Activated CD8-positive, alpha-beta memory T cell treated with anti-CD3 and anti-CD28 coated beads, Interleukin-2, amount 50 U/mL, for 4 hours (primary cell): ENCODE data around the gene DPH5.
"Not testable (repeated sequence)": the region's sequence is repeated elsewhere in the genome, so short reads cannot be mapped to it uniquely, and the experiment has no call there.

Experiments
- DNase-seq: peaks from one replicate; pipeline ENCODE4 v3.0.0-alpha.2; 2020

Gene DPH5

DNA sequence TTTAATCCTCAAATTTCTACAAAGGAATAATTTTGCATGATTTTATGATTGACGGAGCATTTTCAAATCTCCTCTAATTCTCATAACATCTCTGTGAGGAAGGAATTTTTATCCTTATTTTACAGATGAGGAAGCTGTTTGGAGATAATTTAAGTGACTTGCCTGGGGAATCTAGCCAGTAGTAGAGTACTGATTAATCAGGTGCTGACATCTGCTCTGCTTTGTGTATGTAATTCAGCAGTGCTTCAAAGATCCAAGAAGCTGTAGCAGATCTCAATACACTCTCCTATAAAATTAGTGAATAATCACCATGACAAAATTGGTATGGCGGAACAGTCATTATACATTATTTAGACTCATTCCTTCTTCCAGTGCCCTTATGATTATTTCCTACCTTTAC is 46.0 kb downstream of the DPH5 start:
- no peak for DNase-seq

GRCh38 chr1:100976936-100977335 is 48.6 kb downstream of the DPH5 start:
- DNase-seq: no peak

GRCh38 chr1:100972185-100972584 is 53.4 kb downstream of the DPH5 start:
- no peak for DNase-seq

GRCh38 chr1:100971021-100971420 is 54.6 kb downstream of the DPH5 start:
- no peak for DNase-seq

DNA sequence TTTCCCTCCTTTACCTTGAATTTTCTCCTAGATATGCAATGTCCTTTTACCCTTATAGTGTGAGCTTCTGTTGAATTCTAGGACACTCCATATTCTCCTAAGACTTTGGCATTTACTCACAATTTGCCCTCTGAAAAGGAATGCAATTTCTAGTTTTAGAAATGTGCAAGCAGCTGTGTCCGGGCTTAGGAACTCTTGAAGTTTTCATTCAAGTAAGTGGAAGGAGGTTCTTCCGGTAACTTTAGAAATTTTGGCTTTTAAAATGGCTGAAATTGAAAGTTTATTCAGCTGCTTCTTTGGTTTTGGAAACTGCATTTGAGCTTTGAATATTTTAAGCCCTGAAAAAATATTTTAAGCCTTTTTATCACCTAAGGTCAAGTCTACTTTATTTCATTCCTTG is 56.3 kb downstream of the DPH5 start:
- DNase-seq: no peak

DNA sequence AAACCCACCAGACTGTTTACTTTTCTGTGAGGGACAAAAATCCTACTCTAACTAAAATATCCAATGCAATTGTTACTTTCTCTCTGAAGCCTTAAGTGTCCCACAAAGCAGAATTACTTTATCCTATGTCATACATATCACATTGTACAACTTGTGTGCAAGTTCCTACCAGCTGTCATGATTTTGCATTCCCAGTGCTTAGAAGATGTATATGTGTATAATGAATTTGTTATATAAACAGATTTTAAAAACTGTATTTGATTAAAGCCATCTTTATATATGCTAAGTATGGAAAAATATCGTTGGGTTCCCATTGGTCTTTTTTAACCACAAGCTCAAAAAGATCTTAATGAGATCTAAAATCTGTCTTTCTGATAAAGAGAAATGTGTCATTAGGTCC is 57.0 kb downstream of the DPH5 start:
- no peak for DNase-seq

DNA sequence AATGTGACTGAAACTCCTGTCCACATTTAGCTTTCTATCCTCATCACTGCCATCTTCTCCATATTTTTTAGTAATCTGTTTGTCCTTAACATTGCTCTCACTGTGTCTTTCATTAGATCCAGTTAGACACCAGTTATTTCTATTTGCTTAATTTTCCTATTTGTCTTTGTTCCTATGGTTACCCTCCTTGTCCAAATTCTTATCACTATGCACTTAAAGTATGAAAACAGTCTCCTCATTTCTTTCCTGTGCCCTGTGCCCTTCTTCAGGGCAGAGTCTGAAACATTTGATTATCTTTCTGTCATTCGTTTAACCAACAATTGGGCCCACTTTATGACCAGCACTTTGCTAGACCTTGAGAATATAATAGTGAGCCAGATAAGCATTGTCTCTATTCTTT is 65.5 kb downstream of the DPH5 start:
- no peak for DNase-seq

GRCh38 chr1:100959502-100960060 is 66.0 kb downstream of the DPH5 start:
- no peak for DNase-seq

DNA sequence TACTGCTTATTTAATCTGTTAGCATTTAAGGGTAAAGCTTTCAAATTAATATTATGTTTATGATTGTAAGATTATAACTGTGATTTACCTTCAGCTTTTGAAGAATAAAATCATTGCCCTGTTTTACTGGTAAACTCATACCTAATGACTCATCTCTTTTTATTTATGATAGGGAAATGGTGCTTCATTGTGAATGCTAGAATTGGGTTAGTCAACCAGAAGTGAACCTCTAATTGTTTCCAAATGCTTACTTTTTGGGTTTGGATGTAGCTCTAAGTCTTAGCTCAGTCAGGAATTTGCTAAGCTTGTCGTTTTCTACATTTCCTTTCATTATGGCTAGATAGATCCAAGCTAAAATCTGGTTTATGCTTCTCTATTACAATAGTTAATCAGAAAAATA is 70.3 kb downstream of the DPH5 start:
- DNase-seq: no peak

GRCh38 chr1:100953960-100954730 is 71.4 kb downstream of the DPH5 start:
- DNase-seq: no peak

DNA sequence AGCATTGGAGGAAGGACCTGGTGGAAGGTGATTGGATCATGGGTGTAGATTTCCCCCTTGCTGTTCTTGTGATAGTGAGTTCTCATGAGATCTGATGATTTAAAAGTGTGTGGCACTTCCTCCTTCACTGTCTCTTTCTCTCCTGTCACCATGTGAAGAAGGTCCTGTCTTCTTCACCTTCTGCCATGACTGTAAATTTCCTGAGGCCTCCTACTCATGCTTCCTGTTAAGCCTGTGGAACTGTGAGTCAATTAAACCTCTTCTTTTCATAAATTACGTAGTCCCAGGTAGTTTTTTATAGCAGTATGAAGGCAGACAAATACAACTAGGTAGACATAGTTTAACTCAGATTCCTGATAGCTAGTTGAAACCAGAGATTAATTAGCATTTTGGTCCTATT is 72.6 kb downstream of the DPH5 start:
- not testable (repeated sequence) for DNase-seq

DNA sequence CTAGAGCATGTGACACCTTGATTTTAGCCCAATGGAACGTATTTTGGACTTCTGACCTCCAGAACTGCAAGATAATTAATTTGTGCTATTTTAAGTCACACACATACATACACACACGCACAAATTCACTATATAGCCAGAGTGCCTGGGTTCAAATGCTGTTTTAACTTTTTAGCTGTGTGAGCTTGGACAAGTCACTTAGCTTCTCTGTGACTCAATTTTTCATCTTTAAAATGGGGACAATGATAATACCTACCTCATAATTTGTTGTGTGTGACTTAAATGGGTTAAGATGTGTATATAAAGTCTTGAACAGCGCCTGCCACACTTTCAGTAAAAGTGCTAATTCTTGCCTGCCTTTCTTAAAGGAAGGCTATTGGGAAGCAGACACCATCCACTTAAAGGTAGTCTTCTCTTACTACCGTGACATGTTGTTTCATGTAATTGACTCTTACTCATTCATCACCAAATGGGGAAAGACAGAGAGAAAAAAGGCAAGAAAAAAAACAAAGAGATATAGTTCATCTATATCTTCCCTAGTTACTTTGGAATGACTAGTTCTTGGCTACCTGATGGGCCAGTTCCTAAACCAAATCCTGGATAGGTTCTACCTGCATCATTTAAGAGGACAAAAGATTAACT is 73.4 kb downstream of the DPH5 start:
- DNase-seq: no peak

- DNase-seq: no peak
Measured at GRCh38 chr1:100950781-100951180, 74.8 kb downstream of the DPH5 start.

GRCh38 chr1:100950337-100950736 is 75.2 kb downstream of the DPH5 start:
- DNase-seq: no peak

- DNase-seq: peak; percentile 54
Measured at GRCh38 chr1:100949515-100950158, 75.9 kb downstream of the DPH5 start.

- not testable (repeated sequence) for DNase-seq
Measured at GRCh38 chr1:100948721-100949405, 76.7 kb downstream of the DPH5 start.

- DNase-seq: not testable (repeated sequence)
Measured at GRCh38 chr1:100947816-100948215, 77.8 kb downstream of the DPH5 start.

DNA sequence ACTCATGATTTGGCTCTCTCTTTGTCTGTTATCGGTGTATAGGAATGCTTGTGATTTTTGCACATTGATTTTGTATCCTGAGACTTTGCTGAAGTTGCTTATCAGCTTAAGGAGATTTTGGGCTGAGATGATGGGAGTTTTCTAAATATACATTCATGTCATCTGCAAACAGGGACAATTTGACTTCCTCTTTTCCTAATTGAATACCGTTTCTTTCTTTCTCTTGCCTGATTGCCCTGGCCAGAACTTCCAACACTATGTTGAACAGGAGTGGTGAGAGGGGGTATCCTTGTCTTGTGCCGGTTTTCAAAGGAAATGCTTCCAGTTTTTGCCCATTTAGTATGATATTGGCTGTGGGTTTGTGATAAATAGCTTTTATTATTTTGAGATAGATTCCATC is 79.5 kb downstream of the DPH5 start:
- DNase-seq: not testable (repeated sequence)

- DNase-seq: no peak
Measured at GRCh38 chr1:100943533-100943932, 82.1 kb downstream of the DPH5 start.

GRCh38 chr1:100942304-100943046 is 83.1 kb downstream of the DPH5 start:
- DNase-seq: no peak

DNA sequence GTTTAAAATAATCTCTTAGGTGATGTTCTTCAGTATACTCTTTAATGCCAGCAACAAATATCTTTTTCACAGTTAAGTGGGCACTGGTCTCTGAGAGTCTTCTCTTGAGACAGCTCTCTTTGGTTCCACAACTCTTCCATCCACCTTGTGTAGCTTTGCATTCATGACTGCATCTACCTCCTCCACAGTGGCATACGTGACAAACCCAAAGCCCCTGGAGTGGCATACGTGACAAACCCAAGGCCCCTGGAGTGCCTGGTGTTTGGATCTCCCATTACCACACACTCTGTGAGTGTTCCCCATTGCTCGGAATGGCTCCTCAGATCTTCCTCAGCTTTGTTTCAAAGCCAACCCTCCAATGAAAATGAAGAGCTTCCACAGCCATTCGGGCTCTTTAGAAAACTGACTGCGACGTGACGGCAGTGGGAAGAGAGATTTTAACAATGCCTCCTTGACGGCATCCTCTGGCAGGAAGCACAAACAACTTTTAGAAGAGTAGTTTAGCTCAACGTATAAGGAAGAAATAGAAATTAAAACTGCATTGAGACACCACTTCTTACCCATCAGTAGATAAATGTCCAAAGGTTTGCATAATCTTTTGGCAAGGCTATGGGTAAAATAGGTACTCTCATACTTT is 83.9 kb downstream of the DPH5 start:
- no peak for DNase-seq

DNA sequence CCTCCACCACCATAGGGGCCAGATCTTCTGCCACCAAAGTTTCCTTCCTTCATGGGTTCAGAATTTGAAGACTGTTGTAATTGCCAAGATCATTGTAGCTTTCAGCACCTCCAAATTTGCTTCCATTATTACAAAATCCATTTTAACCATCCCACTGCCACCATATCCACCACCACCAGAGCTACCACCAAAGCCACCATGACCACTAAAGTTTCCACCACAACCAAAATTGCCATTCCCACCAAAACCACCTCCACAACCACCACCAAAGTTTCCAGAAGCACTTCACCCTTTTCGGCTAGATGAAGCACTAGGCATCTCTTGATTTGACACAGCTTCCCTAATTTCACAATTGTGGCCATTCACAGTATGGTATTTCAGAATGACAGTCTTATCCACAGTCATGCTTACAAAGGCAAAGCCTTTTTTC is 84.5 kb downstream of the DPH5 start:
- DNase-seq: no peak
